Peyer's patch (tissue), 4 donors: ENCODE measurements around the gene KCNG4.

Source experiments
- POLR2A ChIP-seq, 2 donors: fragments of 450-650 bp; IDR thresholded peaks; one replicate each; pipeline ENCODE4 v1.5.1; 2017; ENCODE audit warnings: antibody characterized with exemption in 2 of 2, mild to moderate bottlenecking in 2 of 2, moderate library complexity in 2 of 2
- TF ChIP-seq, protein P1 (sequence below), 6 experiments: fragments of 450-650 bp in 4 of 6; fragments of 200-600 bp in 2 of 6; sonication (generic) in 1 of 6; IDR thresholded peaks; one replicate each; pipeline ENCODE4 v1.5.1; 2017 to 2019; ENCODE audit warnings: antibody characterized with exemption in 6 of 6, mild to moderate bottlenecking in 3 of 6, moderate library complexity in 1 of 6

DNA sequence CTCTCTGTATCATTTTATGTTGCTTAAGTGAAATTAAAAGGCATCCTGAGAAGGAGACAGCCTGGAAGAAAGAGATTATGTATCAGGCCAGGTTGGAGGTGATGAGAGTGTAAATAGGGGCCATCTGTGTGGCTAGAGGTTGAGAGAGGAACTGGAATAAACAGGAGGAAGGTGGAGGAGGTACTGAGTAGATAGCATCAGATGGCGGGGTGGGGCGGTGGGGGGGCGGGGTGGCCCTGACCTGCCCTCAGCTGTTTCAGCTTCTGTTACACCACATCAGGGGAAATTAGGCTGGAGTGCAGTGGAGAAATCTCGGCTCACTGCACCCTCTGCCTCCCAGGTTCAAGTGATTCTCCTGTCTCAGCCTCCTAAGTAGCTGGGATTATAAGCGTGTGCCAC is 6.9 kb upstream of the KCNG4 start:
- TF ChIP-seq, protein P1, sequence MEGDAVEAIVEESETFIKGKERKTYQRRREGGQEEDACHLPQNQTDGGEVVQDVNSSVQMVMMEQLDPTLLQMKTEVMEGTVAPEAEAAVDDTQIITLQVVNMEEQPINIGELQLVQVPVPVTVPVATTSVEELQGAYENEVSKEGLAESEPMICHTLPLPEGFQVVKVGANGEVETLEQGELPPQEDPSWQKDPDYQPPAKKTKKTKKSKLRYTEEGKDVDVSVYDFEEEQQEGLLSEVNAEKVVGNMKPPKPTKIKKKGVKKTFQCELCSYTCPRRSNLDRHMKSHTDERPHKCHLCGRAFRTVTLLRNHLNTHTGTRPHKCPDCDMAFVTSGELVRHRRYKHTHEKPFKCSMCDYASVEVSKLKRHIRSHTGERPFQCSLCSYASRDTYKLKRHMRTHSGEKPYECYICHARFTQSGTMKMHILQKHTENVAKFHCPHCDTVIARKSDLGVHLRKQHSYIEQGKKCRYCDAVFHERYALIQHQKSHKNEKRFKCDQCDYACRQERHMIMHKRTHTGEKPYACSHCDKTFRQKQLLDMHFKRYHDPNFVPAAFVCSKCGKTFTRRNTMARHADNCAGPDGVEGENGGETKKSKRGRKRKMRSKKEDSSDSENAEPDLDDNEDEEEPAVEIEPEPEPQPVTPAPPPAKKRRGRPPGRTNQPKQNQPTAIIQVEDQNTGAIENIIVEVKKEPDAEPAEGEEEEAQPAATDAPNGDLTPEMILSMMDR (IDR thresholded peaks at IDR 0.05) = no peak
- TF ChIP-seq POLR2A (IDR thresholded peaks at IDR 0.05) = no peak
